SKM-1 (cell line): ENCODE data around the gene APOL3.
"Not testable (repeated sequence)": the region's sequence is repeated elsewhere in the genome, so short reads cannot be mapped to it uniquely, and the experiment has no call there.

Experiments
- DNase-seq: peaks from one replicate; lab custom pipeline; 2025; ENCODE audit not compliant: unreplicated experiment; lab: John Stamatoyannopoulos, UW

Gene APOL3

GRCh38 chr22:36104435-36104834, 56.1 kb downstream of the APOL3 start:
- DNase-seq, result no peak

GRCh38 chr22:36103891-36104290, 56.7 kb downstream of the APOL3 start:
- DNase-seq, result no peak

GRCh38 chr22:36102995-36103394, 57.6 kb downstream of the APOL3 start:
- DNase-seq, result no peak

DNA sequence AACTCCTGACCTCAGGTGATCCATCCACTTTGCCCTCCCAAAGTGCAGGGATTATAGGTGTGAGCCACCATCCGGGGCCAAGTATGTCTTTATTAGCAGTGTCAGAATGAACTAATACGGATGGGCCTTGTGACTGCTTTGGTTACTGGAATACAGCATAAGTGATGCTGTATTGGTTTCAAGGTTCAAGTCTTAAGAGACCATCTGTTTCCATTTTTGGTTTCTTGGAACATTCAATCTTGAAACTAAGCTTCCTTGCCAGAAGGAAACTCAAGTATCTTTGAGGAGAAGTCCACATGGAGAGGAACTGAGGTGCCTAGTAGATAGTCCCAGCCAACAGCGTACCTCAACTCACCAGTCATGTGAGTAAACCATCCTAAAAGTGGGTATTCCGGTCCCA, 58.8 kb downstream of the APOL3 start:
- DNase-seq, result no peak

- DNase-seq, result not testable (repeated sequence)
Observed at GRCh38 chr22:36100908-36101307, 59.6 kb downstream of the APOL3 start.

- no peak for DNase-seq
Observed at GRCh38 chr22:36100134-36100824, 60.3 kb downstream of the APOL3 start.

- DNase-seq, result not testable (repeated sequence)
Observed at GRCh38 chr22:36099561-36099960, 61.0 kb downstream of the APOL3 start.

DNA sequence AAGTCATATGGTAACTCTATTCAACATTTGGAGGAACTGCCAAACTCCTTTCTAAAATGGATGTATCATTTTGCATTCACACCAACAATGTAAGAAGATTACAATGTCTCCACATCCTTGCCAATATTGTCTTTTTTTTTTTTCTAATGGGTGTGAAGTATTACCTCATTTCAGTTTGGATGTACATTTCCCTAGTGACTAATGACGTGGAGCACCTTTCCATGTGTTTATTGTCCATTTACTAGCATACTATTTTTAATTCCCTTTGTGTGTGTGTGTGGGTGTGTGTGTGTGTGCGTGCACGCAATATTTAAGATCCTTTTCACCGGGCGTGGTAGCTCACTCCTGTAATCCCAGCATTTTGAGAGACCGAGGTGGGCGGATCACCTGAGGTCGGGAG, 62.7 kb downstream of the APOL3 start:
- DNase-seq, result no peak

- not testable (repeated sequence) for DNase-seq
Observed at GRCh38 chr22:36090772-36091171, 69.8 kb downstream of the APOL3 start.
